OCI-LY3 (cell line): ENCODE measurements around the gene TMEM18.

ENCODE experiments used
- EZH2phosphoT487 ChIP-seq: fragments of 200-600 bp; shearing (Covaris generic); IDR thresholded peaks from 2 replicates; pipeline ENCODE4 v1.6.1; 2018; ENCODE audit warnings: antibody characterized with exemption, mixed run types, low read depth
- TF ChIP-seq, protein P1 (sequence below): fragments of 200-600, 300-600 bp; sonication (generic); IDR thresholded peaks from 2 replicates; pipeline ENCODE4 v1.5.1; 2014; ENCODE audit warnings: antibody characterized with exemption, low read length, low read depth

DNA sequence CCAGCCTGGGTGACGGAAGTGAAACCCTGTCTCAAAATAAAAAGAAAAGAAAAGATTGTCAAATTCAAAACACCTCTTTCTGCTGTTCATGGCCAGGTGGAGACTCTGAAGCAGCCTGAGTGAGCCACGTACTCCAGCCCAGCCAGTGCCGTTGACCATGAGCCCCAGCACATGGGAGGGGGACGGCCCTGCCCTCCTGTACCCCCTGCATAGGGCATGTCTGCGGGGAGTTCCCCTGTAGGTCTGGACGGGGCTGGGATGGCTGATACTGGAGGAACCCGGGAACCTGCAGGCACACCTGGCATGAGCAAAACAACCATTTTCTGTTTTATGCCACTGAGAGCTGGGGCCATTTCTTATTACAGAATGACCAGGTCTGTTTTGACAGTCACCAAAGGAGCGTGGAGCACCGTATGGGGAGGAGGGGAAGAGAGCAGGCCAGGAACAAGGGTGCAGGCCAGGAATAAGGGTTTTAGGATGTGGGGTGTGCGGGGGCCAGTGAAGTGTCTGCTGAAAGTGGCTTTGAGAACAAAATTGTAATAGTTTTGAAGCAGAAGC, 30.1 kb downstream of the TMEM18 start:
- TF ChIP-seq, protein P1, sequence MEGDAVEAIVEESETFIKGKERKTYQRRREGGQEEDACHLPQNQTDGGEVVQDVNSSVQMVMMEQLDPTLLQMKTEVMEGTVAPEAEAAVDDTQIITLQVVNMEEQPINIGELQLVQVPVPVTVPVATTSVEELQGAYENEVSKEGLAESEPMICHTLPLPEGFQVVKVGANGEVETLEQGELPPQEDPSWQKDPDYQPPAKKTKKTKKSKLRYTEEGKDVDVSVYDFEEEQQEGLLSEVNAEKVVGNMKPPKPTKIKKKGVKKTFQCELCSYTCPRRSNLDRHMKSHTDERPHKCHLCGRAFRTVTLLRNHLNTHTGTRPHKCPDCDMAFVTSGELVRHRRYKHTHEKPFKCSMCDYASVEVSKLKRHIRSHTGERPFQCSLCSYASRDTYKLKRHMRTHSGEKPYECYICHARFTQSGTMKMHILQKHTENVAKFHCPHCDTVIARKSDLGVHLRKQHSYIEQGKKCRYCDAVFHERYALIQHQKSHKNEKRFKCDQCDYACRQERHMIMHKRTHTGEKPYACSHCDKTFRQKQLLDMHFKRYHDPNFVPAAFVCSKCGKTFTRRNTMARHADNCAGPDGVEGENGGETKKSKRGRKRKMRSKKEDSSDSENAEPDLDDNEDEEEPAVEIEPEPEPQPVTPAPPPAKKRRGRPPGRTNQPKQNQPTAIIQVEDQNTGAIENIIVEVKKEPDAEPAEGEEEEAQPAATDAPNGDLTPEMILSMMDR: no peak
- TF ChIP-seq EZH2phosphoT487: no peak
